Myocyte (in vitro differentiated cells): ENCODE data around the gene KIR3DL3. TPM values are rescaled to one million over a fixed set of nuclear protein-coding genes. Genes with fewer than 3 reads are reported as not detected.
"Not testable (repeated sequence)": the region's sequence is repeated elsewhere in the genome, so short reads cannot be mapped to it uniquely, and the experiment has no call there.

ENCODE experiments used
- DNase-seq: peaks from one replicate; pipeline ENCODE4 v3.0.0-alpha.2; 2012; ENCODE audit warnings: low read depth
- polyA plus RNA-seq: library from polyadenylated mRNA; unstranded; fragments of >200 nt; gene quantifications from one replicate; pipeline ENCODE4 v1.2.1, GENCODE V29; 2012; ENCODE audit warnings: missing spikeins
- total RNA-seq: library from RNA; depleted of rRNA; stranded (reverse); fragments of >200 nt; gene quantifications from 2 replicates; pipeline ENCODE4 v1.2.3, GENCODE V29; 2014

The KIR3DL3 gene
- total RNA-seq = not detected in 2 replicates
- not detected for polyA plus RNA-seq

- DNase-seq = no peak
These were observed at the start of gene KIR3DL3 for GRCh38 chr19:54724142-54724541. Gene KIR3DL3 (plus strand): TSS chr19:54724442. CDS start chr19:54724497, 55 bp downstream.

- peak; percentile 60 for DNase-seq
These were observed 47.9 kb upstream of the KIR3DL3 start for GRCh38 chr19:54676210-54676834.

- no peak for DNase-seq
These were observed 47.0 kb upstream of the KIR3DL3 start for GRCh38 chr19:54677217-54677616.

- not testable (repeated sequence) for DNase-seq
These were observed 42.6 kb upstream of the KIR3DL3 start for GRCh38 chr19:54681596-54681995.

- DNase-seq = no peak
These were observed 41.9 kb upstream of the KIR3DL3 start for GRCh38 chr19:54682306-54682856.

GRCh38 chr19:54684527-54684926, 39.7 kb upstream of the KIR3DL3 start:
- peak; percentile 66 for DNase-seq

GRCh38 chr19:54691582-54692297, 32.5 kb upstream of the KIR3DL3 start:
- no peak for DNase-seq

GRCh38 chr19:54692298-54692615, 32.0 kb upstream of the KIR3DL3 start:
- DNase-seq = no peak

- DNase-seq = no peak
These were observed 29.6 kb upstream of the KIR3DL3 start for GRCh38 chr19:54694648-54695047.

- no peak for DNase-seq
These were observed 28.1 kb upstream of the KIR3DL3 start for GRCh38 chr19:54696117-54696548.

- no peak for DNase-seq
These were observed 27.5 kb upstream of the KIR3DL3 start for GRCh38 chr19:54696766-54697165.

- not testable (repeated sequence) for DNase-seq
These were observed 26.5 kb upstream of the KIR3DL3 start for GRCh38 chr19:54697716-54698115.

- DNase-seq = no peak
These were observed 19.3 kb upstream of the KIR3DL3 start for GRCh38 chr19:54704928-54705327.

- no peak for DNase-seq
These were observed 16.3 kb upstream of the KIR3DL3 start for GRCh38 chr19:54707962-54708361.

- no peak for DNase-seq
These were observed 15.5 kb upstream of the KIR3DL3 start for GRCh38 chr19:54708781-54709180.

- no peak for DNase-seq
These were observed 14.9 kb upstream of the KIR3DL3 start for GRCh38 chr19:54709212-54709948.

- DNase-seq = not testable (repeated sequence)
These were observed 14.3 kb upstream of the KIR3DL3 start for GRCh38 chr19:54709956-54710355.

- DNase-seq = no peak
These were observed 402 bp downstream of the KIR3DL3 start for GRCh38 chr19:54724644-54725043.

- DNase-seq = no peak
These were observed 1.1 kb downstream of the KIR3DL3 start for GRCh38 chr19:54725321-54725720.

- DNase-seq = no peak
These were observed 3.3 kb downstream of the KIR3DL3 start for GRCh38 chr19:54727562-54727961.

GRCh38 chr19:54728167-54728566, 3.9 kb downstream of the KIR3DL3 start:
- DNase-seq = no peak
